SU-DHL-6 (cell line): ENCODE results near the gene CHST15.

Experiments
- EZH2phosphoT487 ChIP-seq: fragments of 200-600 bp; sonication (generic), shearing (Covaris generic); conservative IDR thresholded peaks from 2 replicates; pipeline ENCODE4 v1.6.1; 2018; ENCODE audit warnings: mild to moderate bottlenecking, antibody characterized with exemption, low read length, moderate library complexity, mixed read lengths
- TF ChIP-seq, protein P1 (sequence below): fragments of 200-600 bp; sonication (generic); IDR thresholded peaks from one replicate; pipeline ENCODE4 v1.5.1; 2017; ENCODE audit warnings: antibody characterized with exemption, mild to moderate bottlenecking, low read length, moderate library complexity; ENCODE audit not compliant: insufficient read depth, poor library complexity, severe bottlenecking

GRCh38 chr10:124017729-124018128 lies 75.7 kb downstream of the CHST15 start:
- TF ChIP-seq, protein P1, sequence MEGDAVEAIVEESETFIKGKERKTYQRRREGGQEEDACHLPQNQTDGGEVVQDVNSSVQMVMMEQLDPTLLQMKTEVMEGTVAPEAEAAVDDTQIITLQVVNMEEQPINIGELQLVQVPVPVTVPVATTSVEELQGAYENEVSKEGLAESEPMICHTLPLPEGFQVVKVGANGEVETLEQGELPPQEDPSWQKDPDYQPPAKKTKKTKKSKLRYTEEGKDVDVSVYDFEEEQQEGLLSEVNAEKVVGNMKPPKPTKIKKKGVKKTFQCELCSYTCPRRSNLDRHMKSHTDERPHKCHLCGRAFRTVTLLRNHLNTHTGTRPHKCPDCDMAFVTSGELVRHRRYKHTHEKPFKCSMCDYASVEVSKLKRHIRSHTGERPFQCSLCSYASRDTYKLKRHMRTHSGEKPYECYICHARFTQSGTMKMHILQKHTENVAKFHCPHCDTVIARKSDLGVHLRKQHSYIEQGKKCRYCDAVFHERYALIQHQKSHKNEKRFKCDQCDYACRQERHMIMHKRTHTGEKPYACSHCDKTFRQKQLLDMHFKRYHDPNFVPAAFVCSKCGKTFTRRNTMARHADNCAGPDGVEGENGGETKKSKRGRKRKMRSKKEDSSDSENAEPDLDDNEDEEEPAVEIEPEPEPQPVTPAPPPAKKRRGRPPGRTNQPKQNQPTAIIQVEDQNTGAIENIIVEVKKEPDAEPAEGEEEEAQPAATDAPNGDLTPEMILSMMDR = no peak
- no peak for TF ChIP-seq EZH2phosphoT487
